GM21381 (cell line): ENCODE measurements around the gene SIDT1.

Source experiments
- ATAC-seq: cut with Tn5 transposase; IDR thresholded peaks from one replicate; pipeline ENCODE4 v1.9.1; 2021; ENCODE audit warnings: mild to moderate bottlenecking, moderate library complexity; ENCODE audit not compliant: unreplicated experiment

The SIDT1 gene

GRCh38 chr3:113531826-113532697 is at the start of gene SIDT1:
Gene SIDT1, plus strand, starts transcription at chr3:113532555. Its CDS starts 467 bp downstream, at chr3:113533022.
- ATAC-seq = peak; percentile 68

- ATAC-seq = no peak
Observed at GRCh38 chr3:113485161-113485609, 47.2 kb upstream of the SIDT1 start.

GRCh38 chr3:113495035-113495434 is 37.3 kb upstream of the SIDT1 start:
- ATAC-seq = no peak

- no peak for ATAC-seq
Observed at GRCh38 chr3:113496924-113497323, 35.4 kb upstream of the SIDT1 start.

- no peak for ATAC-seq
Observed at GRCh38 chr3:113498221-113499005, 33.9 kb upstream of the SIDT1 start.

GRCh38 chr3:113499081-113499480 is 33.3 kb upstream of the SIDT1 start:
- no peak for ATAC-seq

- ATAC-seq = no peak
Observed at GRCh38 chr3:113501597-113501996, 30.8 kb upstream of the SIDT1 start.

- ATAC-seq = no peak
Observed at GRCh38 chr3:113505867-113506266, 26.5 kb upstream of the SIDT1 start.

GRCh38 chr3:113507501-113508067 is 24.8 kb upstream of the SIDT1 start:
- ATAC-seq = no peak

GRCh38 chr3:113508966-113509365 is 23.4 kb upstream of the SIDT1 start:
- ATAC-seq = no peak

- ATAC-seq = peak; percentile 2
Observed at GRCh38 chr3:113514265-113514769, 18.0 kb upstream of the SIDT1 start.

- ATAC-seq = no peak
Observed at GRCh38 chr3:113516115-113516505, 16.2 kb upstream of the SIDT1 start.

GRCh38 chr3:113521981-113522380 is 10.4 kb upstream of the SIDT1 start:
- no peak for ATAC-seq

GRCh38 chr3:113523241-113523640 is 9.1 kb upstream of the SIDT1 start:
- ATAC-seq = no peak

GRCh38 chr3:113532698-113533533 is 561 bp downstream of the SIDT1 start:
- peak; percentile 29 for ATAC-seq

- ATAC-seq = peak; percentile 29
Observed at GRCh38 chr3:113533534-113533892, 1.2 kb downstream of the SIDT1 start.

- ATAC-seq = no peak
Observed at GRCh38 chr3:113534365-113534764, 2.0 kb downstream of the SIDT1 start.

GRCh38 chr3:113535898-113536297 is 3.5 kb downstream of the SIDT1 start:
- no peak for ATAC-seq

- ATAC-seq = no peak
Observed at GRCh38 chr3:113536627-113537101, 4.3 kb downstream of the SIDT1 start.

GRCh38 chr3:113537155-113537554 is 4.8 kb downstream of the SIDT1 start:
- ATAC-seq = no peak
